Measurements from ENCODE around the gene TRAF1. TPM values are rescaled to one million over a fixed set of nuclear protein-coding genes. Genes with fewer than 3 reads are reported as not detected.

TRAF1 gene
- total RNA-seq, 1 donor from 2014 or later, result 8.0 TPM

- Mint-ChIP-seq H3K36me3 (no peaks in the 10 kb centered on the region), H3K9me3 (no peaks in the 10 kb centered on the region), H3K27me3 (ENCODE audit: low read depth) (no peaks in the 10 kb centered on the region), H3K27ac (peak overlapping the region; percentile 25), H3K4me3 (no peak overlapping the region), H3K4me1 (peaks cover 17% of the 10 kb centered on the region)
- DNase-seq (ENCODE audit: low spot score in 2 of 2, unreplicated experiment in 2 of 2), result no peak
- TF ChIP-seq CTCF (IDR thresholded peaks at IDR 0.05; ENCODE audit: unreplicated experiment), result no peak
These were observed 35.2 kb downstream of the TRAF1 start for GRCh38 chr9:120891245-120891883.

- DNase-seq (ENCODE audit: low spot score in 2 of 2, unreplicated experiment in 2 of 2), result no peak
- H3K27ac Mint-ChIP-seq, result peak overlapping the region; percentile 60
- H3K4me1 Mint-ChIP-seq, result peaks cover 23% of the 10 kb centered on the region
- H3K4me3 Mint-ChIP-seq, result no peak overlapping the region
- H3K36me3 Mint-ChIP-seq, result no peaks in the 10 kb centered on the region
- H3K27me3 Mint-ChIP-seq (ENCODE audit: low read depth), result no peaks in the 10 kb centered on the region
- no peaks in the 10 kb centered on the region for H3K9me3 Mint-ChIP-seq
- no peak for TF ChIP-seq CTCF (IDR thresholded peaks at IDR 0.05; ENCODE audit: unreplicated experiment)
These were observed 36.0 kb downstream of the TRAF1 start for GRCh38 chr9:120890320-120891244.

GRCh38 chr9:120889606-120890271, 36.9 kb downstream of the TRAF1 start:
- Mint-ChIP-seq H3K36me3 (no peaks in the 10 kb centered on the region), H3K4me3 (no peak overlapping the region), H3K9me3 (no peaks in the 10 kb centered on the region), H3K27ac (peak overlapping the region; percentile 30), H3K27me3 (ENCODE audit: low read depth) (no peaks in the 10 kb centered on the region), H3K4me1 (peaks cover 25% of the 10 kb centered on the region)
- DNase-seq (ENCODE audit: low spot score in 2 of 2, unreplicated experiment in 2 of 2), result no peak
- no peak for TF ChIP-seq CTCF (IDR thresholded peaks at IDR 0.05; ENCODE audit: unreplicated experiment)

DNA sequence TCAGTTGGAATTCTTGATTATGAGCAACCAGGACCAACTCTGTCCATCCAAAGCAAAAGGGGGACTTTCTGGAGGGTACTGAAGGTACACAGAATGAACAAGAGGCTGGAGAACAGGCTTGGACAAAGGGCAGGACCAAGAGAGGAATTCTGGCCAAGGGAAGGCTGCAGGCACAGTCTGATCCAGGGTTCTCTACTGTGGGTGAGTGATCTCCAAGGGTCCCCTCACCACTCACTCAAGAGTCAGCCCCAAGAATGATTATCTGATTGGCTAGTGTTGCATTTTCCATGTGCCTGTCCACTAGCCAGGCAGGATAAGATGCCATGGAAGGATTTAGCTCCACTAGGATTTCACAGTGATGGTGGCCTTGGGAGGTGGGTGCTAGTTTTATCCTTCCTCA, 38.0 kb downstream of the TRAF1 start:
- no peak for DNase-seq (ENCODE audit: low spot score in 2 of 2, unreplicated experiment in 2 of 2)
- Mint-ChIP-seq H3K27ac (no peak overlapping the region), H3K4me1 (peaks cover 25% of the 10 kb centered on the region), H3K9me3 (no peaks in the 10 kb centered on the region), H3K36me3 (no peaks in the 10 kb centered on the region), H3K4me3 (no peak overlapping the region), H3K27me3 (ENCODE audit: low read depth) (peaks cover 2% of the 10 kb centered on the region)
- no peak for TF ChIP-seq CTCF (IDR thresholded peaks at IDR 0.05; ENCODE audit: unreplicated experiment)

DNA sequence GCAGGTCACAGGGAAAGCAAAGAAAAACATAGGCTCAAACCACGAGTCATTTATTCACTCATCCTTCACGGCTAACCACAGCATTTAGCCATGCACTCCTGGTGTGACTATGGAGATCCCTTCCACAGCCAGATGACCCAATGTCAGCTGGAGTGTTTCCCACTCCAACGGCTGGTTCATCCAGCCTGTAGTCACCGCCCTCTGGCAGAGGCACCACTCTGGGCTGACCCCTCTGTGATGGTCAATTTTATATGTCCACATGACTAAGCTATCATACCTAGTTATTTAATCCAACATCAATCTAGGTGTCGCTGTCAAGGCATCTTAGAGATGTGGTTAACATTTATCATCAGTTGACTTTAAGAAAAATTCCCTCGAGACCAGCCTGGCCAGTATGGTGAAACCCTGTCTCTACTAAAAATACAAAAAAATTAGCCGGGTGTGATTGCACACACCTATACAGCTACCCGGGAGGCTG, 40.1 kb downstream of the TRAF1 start:
- peaks cover 22% of the 10 kb centered on the region for H3K4me1 Mint-ChIP-seq
- no peak for DNase-seq (ENCODE audit: low spot score in 2 of 2, unreplicated experiment in 2 of 2)
- no peaks in the 10 kb centered on the region for H3K36me3 Mint-ChIP-seq
- H3K9me3 Mint-ChIP-seq, result no peaks in the 10 kb centered on the region
- H3K27me3 Mint-ChIP-seq (ENCODE audit: low read depth), result peaks cover 2% of the 10 kb centered on the region
- no peak overlapping the region for H3K27ac Mint-ChIP-seq
- H3K4me3 Mint-ChIP-seq, result no peak overlapping the region
- no peak for TF ChIP-seq CTCF (IDR thresholded peaks at IDR 0.05; ENCODE audit: unreplicated experiment)
